K562 (cell line): ENCODE results near the gene MB21D2. TPM values are rescaled to one million over a fixed set of nuclear protein-coding genes. Genes with fewer than 3 reads are reported as not detected.

ENCODE experiments used
- ATAC-seq: fragments of 200-7000 bp; cut with Tn5 transposase; 3 replicates; pipeline ENCODE4 v1.9.1; 2020; ENCODE audit warnings: moderate library complexity
- BruUV-seq: library from RNA; stranded (reverse); fragments of 400-500 nt; replicated peaks from 2 replicates; lab custom pipeline; 2021; lab: Mats Ljungman, UMichigan
- CTCF ChIA-PET: fragments of 300-600 bp; formaldehyde crosslinking; extraction: SDS; loops from one replicate; lab custom pipeline; 2021; ENCODE audit warnings: low intra/inter-chr PET ratio; lab: Yijun Ruan, JAX
- POLR2A ChIA-PET: fragments of 300-600, 350-650 bp; sonication (Branson Sonifier 250); formaldehyde crosslinking; extraction: SDS; loops from one replicate; lab custom pipeline; 2021; ENCODE audit warnings: antibody characterized with exemption, inconsistent platforms; lab: Yijun Ruan, JAX
- DNase-seq, 4 experiments: peaks; one replicate each; pipeline versions ENCODE4 v3.0.0 to v3.0.0-alpha.2; 2011 to 2018; ENCODE audit warnings: low spot score in 3 of 4, mixed read lengths in 3 of 4; ENCODE audit errors: extremely low read depth in 1 of 4
- FAIRE-seq: peaks from 2 replicates; lab custom pipeline; 2011; peaks lifted over from hg19 to GRCh38; lab: Jason Lieb, UNC
- H2AFZ ChIP-seq: 2 replicates; pipeline ENCODE4 v1.6.0; 2011; ENCODE audit warnings: low read depth, low read length, control low read depth, inconsistent platforms
- H3K27ac ChIP-seq: fragments of 200-600 bp; 3 replicates; pipeline ENCODE4 v1.8.0; 2011; ENCODE audit warnings: low read depth, mild to moderate bottlenecking, control low read depth, inconsistent platforms, low read length, moderate library complexity, mixed read lengths; ENCODE audit errors: extremely low read depth
- H3K27me3 ChIP-seq, 2 experiments: fragments of 300-600 bp in 1 of 2; 2 replicates in 1 of 2; 3 replicates in 1 of 2; pipeline versions ENCODE4 v1.6.0 to v1.8.0; 2011; ENCODE audit warnings: inconsistent platforms in 2 of 2, low read length in 2 of 2, mild to moderate bottlenecking in 1 of 2, mixed read lengths in 1 of 2, moderate library complexity in 1 of 2; ENCODE audit not compliant: control insufficient read depth in 2 of 2, insufficient read depth in 2 of 2
- H3K36me3 ChIP-seq: fragments of 300-600 bp; 3 replicates; pipeline ENCODE4 v1.8.0; 2011; ENCODE audit warnings: mild to moderate bottlenecking, low read length, inconsistent platforms; ENCODE audit not compliant: control insufficient read depth, insufficient read depth
- H3K4me1 ChIP-seq, 2 experiments: fragments of 200-600 bp in 1 of 2; replicated peaks in 1 of 2; 2 replicates in 1 of 2; 3 replicates in 1 of 2; pipeline versions ENCODE4 v1.5.1 to v1.8.0; 2011; ENCODE audit warnings: inconsistent platforms in 2 of 2, low read length in 2 of 2, mild to moderate bottlenecking in 1 of 2, mixed read lengths in 1 of 2, moderate library complexity in 1 of 2; ENCODE audit not compliant: control insufficient read depth in 2 of 2, insufficient read depth in 2 of 2
- H3K4me2 ChIP-seq: 2 replicates; pipeline ENCODE4 v1.6.1; 2011; ENCODE audit warnings: low read length, control low read depth, inconsistent platforms, mixed read lengths; ENCODE audit not compliant: insufficient read depth
- H3K4me3 ChIP-seq: fragments of 200-600 bp; sonication (generic), shearing (Covaris generic); 2 replicates; pipeline ENCODE4 v1.5.1; 2016; ENCODE audit warnings: control low read depth, inconsistent platforms
- H3K79me2 ChIP-seq: fragments of 200-600 bp; 3 replicates; pipeline ENCODE4 v1.8.0; 2011; ENCODE audit warnings: low read length, inconsistent platforms; ENCODE audit not compliant: control insufficient read depth, insufficient read depth
- H3K9ac ChIP-seq, 2 experiments: 2 replicates each; pipeline versions ENCODE4 v1.6.0 to v1.6.1; 2011; ENCODE audit warnings: low read depth in 2 of 2, low read length in 2 of 2, control low read depth in 1 of 2, inconsistent platforms in 1 of 2, mild to moderate bottlenecking in 1 of 2, mixed read lengths in 1 of 2; ENCODE audit not compliant: insufficient read depth in 1 of 2
- H3K9me1 ChIP-seq: one replicate; pipeline ENCODE4 v1.6.0; 2011; ENCODE audit warnings: inconsistent platforms, mild to moderate bottlenecking, low read length, moderate library complexity; ENCODE audit not compliant: control insufficient read depth, insufficient read depth
- H3K9me3 ChIP-seq: replicated peaks from 2 replicates; pipeline ENCODE4 v1.5.1; 2011; ENCODE audit warnings: low read depth, low read length, inconsistent platforms; ENCODE audit not compliant: control insufficient read depth, insufficient read depth
- H4K20me1 ChIP-seq: replicated peaks from 2 replicates; pipeline ENCODE4 v1.6.1; 2011; ENCODE audit warnings: low read length, inconsistent platforms, mixed read lengths; ENCODE audit not compliant: control insufficient read depth, insufficient read depth
- CEBPG ChIP-seq, 3 experiments: fragments of 200-800 bp in 1 of 3; sonication (Bioruptor generic) in 1 of 3; sonication (generic) in 1 of 3; formaldehyde crosslinking in 1 of 3; IDR thresholded peaks in 2 of 3; conservative IDR thresholded peaks in 1 of 3; 2 replicates each; pipeline versions ENCODE4 v1.6.1 to v1.8.0; 2016 to 2022; ENCODE audit warnings: missing compliant biosample characterization in 2 of 3, missing genetic modification characterization in 2 of 3, mild to moderate bottlenecking in 1 of 3, missing genetic modification reagents in 1 of 3
- GTF3C2 ChIP-seq: IDR thresholded peaks from 3 replicates; pipeline ENCODE4 v1.6.1; 2011; ENCODE audit warnings: borderline replicate concordance, mild to moderate bottlenecking, moderate library complexity; ENCODE audit not compliant: insufficient read length; ENCODE audit errors: extremely low read depth
- HDAC6 ChIP-seq: IDR thresholded peaks from 2 replicates; pipeline ENCODE4 v1.6.1; 2012; ENCODE audit warnings: low read depth, mild to moderate bottlenecking, control low read depth, inconsistent platforms, low read length, moderate library complexity
- KAT8 ChIP-seq: fragments of 450-650 bp; IDR thresholded peaks from 2 replicates; pipeline ENCODE4 v1.6.1; 2016; ENCODE audit warnings: low read depth, mild to moderate bottlenecking
- NONO ChIP-seq, 2 experiments: fragments of 200-400 bp in 1 of 2; fragments of 450-650 bp in 1 of 2; formaldehyde crosslinking in 1 of 2; IDR thresholded peaks; 2 replicates each; pipeline ENCODE4 v1.6.1; 2017; ENCODE audit warnings: low read depth in 2 of 2, mild to moderate bottlenecking in 2 of 2, moderate library complexity in 2 of 2, low read length in 1 of 2
- PKNOX1 ChIP-seq: fragments of 450-650 bp; IDR thresholded peaks from 2 replicates; pipeline ENCODE4 v1.6.1; 2016
- RBM39 ChIP-seq: fragments of 200-400 bp; formaldehyde crosslinking; optimal IDR thresholded peaks from 2 replicates; pipeline ENCODE3; 2018; ENCODE audit warnings: low read depth, low read length
- RFX7 ChIP-seq: fragments of 250-450 bp; sonication (Bioruptor Pico); IDR thresholded peaks from 2 replicates; pipeline ENCODE4 v1.5.1; 2021; ENCODE audit warnings: mild to moderate bottlenecking
- SMARCB1 ChIP-seq: IDR thresholded peaks from 2 replicates; pipeline ENCODE4 v1.6.1; 2011; ENCODE audit warnings: improper control_type of control experiment, low read depth; ENCODE audit not compliant: insufficient read length
- SP1 ChIP-seq: sonication (generic); formaldehyde crosslinking; IDR thresholded peaks from 2 replicates; pipeline ENCODE4 v1.8.1; 2022; ENCODE audit warnings: mild to moderate bottlenecking, missing genetic modification reagents
- ZNF146 ChIP-seq: IDR thresholded peaks from one replicate; pipeline ENCODE4 v1.6.1; 2018; ENCODE audit warnings: missing compliant biosample characterization; ENCODE audit not compliant: unreplicated experiment
- ZNF239 ChIP-seq: fragments of 250-450 bp; sonication (Bioruptor Pico); IDR thresholded peaks from 2 replicates; pipeline ENCODE4 v1.4.0; 2020; ENCODE audit warnings: mild to moderate bottlenecking
- ZNF3 ChIP-seq: fragments of 250-450 bp; sonication (Bioruptor Pico); IDR thresholded peaks from 2 replicates; pipeline ENCODE4 v1.5.0; 2021; ENCODE audit warnings: mild to moderate bottlenecking, moderate library complexity
- WGBS: fragments of 100-300 bp; shearing (Covaris generic); methylation state at CpG from one replicate; pipeline ENCODE4 v1.1.6; 2016; ENCODE audit warnings: low coverage, mixed read lengths; ENCODE audit not compliant: insufficient coverage; ENCODE audit errors: missing lambda C conversion rate; 5-methylcytosine and 5-hydroxymethylcytosine counted together
- in situ Hi-C: fragments of 300-500 bp; cut with MboI; formaldehyde crosslinking; loops from 4 replicates; pipeline ENCODE4 v1.15.0; 2018; ENCODE audit warnings: inconsistent platforms, mixed read lengths
- intact Hi-C: fragments of 100-400 bp; cut with micrococcal nuclease; formaldehyde crosslinking; loops from 2 replicates; pipeline ENCODE4 v1.14.2; 2022
- polyA plus RNA-seq, 8 experiments: library from polyadenylated mRNA; depleted of rRNA in 4 of 8; stranded (reverse) in 5 of 8; unstranded in 3 of 8; fragments of >200 nt; fragmentation: Nextera tagmentation in 2 of 8; fragmentation: Illumina TruSeq in 1 of 8; extraction: Ambion mirVana in 2 of 8; extraction: Trizol in 1 of 8; gene quantifications; 2 replicates each; pipeline versions ENCODE4 v1.2.1 to v1.2.3, GENCODE V29; 2011 to 2014; ENCODE audit warnings: inconsistent platforms in 1 of 8, missing spikeins in 1 of 8
- total RNA-seq, 7 experiments: library from RNA; depleted of rRNA in 6 of 7; stranded (reverse); fragments of >200 nt in 6 of 7; fragmentation: Illumina TruSeq in 2 of 7; extraction: Trizol in 2 of 7; gene quantifications; 2 replicates each; pipeline versions ENCODE4 v1.2.1 to v1.2.3, GENCODE V29; 2011 to 2021; ENCODE audit warnings: low replicate concordance in 1 of 7

The MB21D2 gene
- total and polyA plus RNA-seq, 9 of the 15 experiments (the other 6 are each of a cell fraction or from before 2014, with no cell fraction given), result 0.01 TPM; not detected in 8

- TF ChIP-seq ZNF3, result no peak
- TF ChIP-seq PKNOX1, result no peak
- no peak for TF ChIP-seq ZNF239 (CRISPR knock-in tag)
- TF ChIP-seq RFX7, result no peak
- TF ChIP-seq SP1 (CRISPR knock-in tag), result no peak
- TF ChIP-seq KAT8, result no peak
- in situ Hi-C loops (loop anchor here (10.0 to 25.0 kb wide), 2 partner anchors 237 to 1510 kb away; no protein-coding TSS in a partner anchor), intact Hi-C loops (no loop called here)
- Histone ChIP-seq H3K4me3 (no peak overlapping the region), H3K79me2 (no peaks in the 10 kb centered on the region), H3K27me3 (no peaks in the 10 kb centered on the region), H2AFZ (no peak overlapping the region), H3K9ac (no peak overlapping the region), H3K9me3 (no peaks in the 10 kb centered on the region), H4K20me1 (no peaks in the 10 kb centered on the region), H3K36me3 (no peaks in the 10 kb centered on the region), H3K4me1 (no peaks in the 10 kb centered on the region), H3K4me2 (no peak overlapping the region), H3K9me1 (no peaks in the 10 kb centered on the region), H3K27ac (no peak overlapping the region)
- ChIA-PET CTCF (interaction anchor here (1.1 to 1.6 kb wide), 2 partner anchors 236 to 334 kb away, joined by 3 to 8 read pairs; no protein-coding TSS in a partner anchor), POLR2A (no interaction called here)
- ATAC-seq (no peak), FAIRE-seq (no peak), DNase-seq (no peak)
- 2% methylated on average over 5 of the region's 5 CpGs for WGBS
- BruUV-seq, result no TSS peak
Observed at GRCh38 chr3:192801985-192802384, 115.7 kb downstream of the MB21D2 start.

- in situ Hi-C loops (loop anchor here (10.0 to 25.0 kb wide), 2 partner anchors 235 to 1513 kb away; no protein-coding TSS in a partner anchor), intact Hi-C loops (no loop called here)
- no peaks in the 10 kb centered on the region for H4K20me1 ChIP-seq
- no peaks in the 10 kb centered on the region for H3K4me1 ChIP-seq
- ATAC-seq (no peak), DNase-seq (no peak), FAIRE-seq (no peak)
- H3K9ac ChIP-seq, result no peak overlapping the region
- H3K9me1 ChIP-seq, result no peaks in the 10 kb centered on the region
- no peaks in the 10 kb centered on the region for H3K36me3 ChIP-seq
- CTCF ChIA-PET, result no interaction called here
- no peaks in the 10 kb centered on the region for H3K79me2 ChIP-seq
- no peaks in the 10 kb centered on the region for H3K9me3 ChIP-seq
- H3K27me3 ChIP-seq, result no peaks in the 10 kb centered on the region
- BruUV-seq, result no TSS peak
- H3K27ac ChIP-seq, result no peak overlapping the region
- 5% methylated on average over 2 of the region's 2 CpGs for WGBS
- H3K4me2 ChIP-seq, result no peak overlapping the region
- no peak overlapping the region for H3K4me3 ChIP-seq
- H2AFZ ChIP-seq, result no peak overlapping the region
- POLR2A ChIA-PET, result no interaction called here
- TF ChIP-seq RBM39, result no peak
- TF ChIP-seq ZNF146, result no peak
- no peak for TF ChIP-seq SMARCB1
- TF ChIP-seq NONO (IDR thresholded peaks at IDR 0.05; ENCODE audit: low read depth in 2 of 2, low read length in 1 of 2), result no peak
- no peak for TF ChIP-seq CEBPG (CRISPR knock-in tag; IDR thresholded peaks at IDR 0.05)
- no peak for TF ChIP-seq CEBPG (tag; conservative IDR thresholded peaks at IDR 0.05 in 1 of 2, IDR thresholded peaks at IDR 0.05 in 1 of 2)
- TF ChIP-seq HDAC6, result no peak
- TF ChIP-seq GTF3C2, result no peak
Observed at GRCh38 chr3:192799721-192800120, 117.9 kb downstream of the MB21D2 start.
